Measurements from ENCODE around the gene ZNF680. TPM values are rescaled to one million over a fixed set of nuclear protein-coding genes. Genes with fewer than 3 reads are reported as not detected.
"Not testable (repeated sequence)": the region's sequence is repeated elsewhere in the genome, so short reads cannot be mapped to it uniquely, and the experiment has no call there.

The ZNF680 gene
- total RNA-seq, 1 donor from 2014 or later: not detected

DNA sequence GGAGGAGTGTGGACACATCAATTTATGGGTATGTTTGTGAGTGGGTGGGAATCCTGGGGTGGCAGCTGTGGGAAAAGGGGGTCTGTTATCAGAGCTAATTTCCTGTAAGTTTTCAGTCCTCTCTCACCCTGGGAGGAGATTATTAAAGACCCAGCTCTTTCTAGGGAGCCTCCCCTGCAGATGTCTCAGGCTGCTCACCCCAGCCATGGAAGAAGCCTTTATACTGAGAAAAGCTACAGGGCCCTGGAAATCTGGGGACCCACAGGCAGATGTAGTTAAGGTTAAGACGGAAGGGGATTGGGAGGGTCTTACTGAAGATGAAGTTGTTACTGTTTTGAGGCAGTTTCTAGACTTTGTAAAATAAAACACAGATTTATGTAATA, 4.6 kb downstream of the ZNF680 start:
- Histone ChIP-seq H3F3A (ENCODE audit: low read depth) (no peaks in the 10 kb centered on the region), H3K4me1 (no peaks in the 10 kb centered on the region), H3K27ac (no peak overlapping the region), H3K4me3 (no peak overlapping the region), H3K9ac (no peak overlapping the region), H2AFZ (replicated peaks) (no peak overlapping the region), H3K4me2 (no peak overlapping the region), H3K27me3 (no peaks in the 10 kb centered on the region), H3K36me3 (no peaks in the 10 kb centered on the region), H3K79me2 (ENCODE audit: low read depth) (no peaks in the 10 kb centered on the region), H4K20me1 (ENCODE audit: low read depth) (no peaks in the 10 kb centered on the region), H3K9me3 (ENCODE audit: low read depth) (peaks cover 26% of the 10 kb centered on the region)
- Mint-ChIP-seq H3K27ac (no peak overlapping the region), H3K36me3 (peaks cover 45% of the 10 kb centered on the region), H3K27me3 (ENCODE audit: insufficient read depth, low read depth) (peaks cover 9% of the 10 kb centered on the region), H3K9me3 (peaks cover 62% of the 10 kb centered on the region), H3K4me3 (no peak overlapping the region), H3K4me1 (no peaks in the 10 kb centered on the region)
- no peak for DNase-seq (ENCODE audit: low spot score)
- TF ChIP-seq, protein P1, sequence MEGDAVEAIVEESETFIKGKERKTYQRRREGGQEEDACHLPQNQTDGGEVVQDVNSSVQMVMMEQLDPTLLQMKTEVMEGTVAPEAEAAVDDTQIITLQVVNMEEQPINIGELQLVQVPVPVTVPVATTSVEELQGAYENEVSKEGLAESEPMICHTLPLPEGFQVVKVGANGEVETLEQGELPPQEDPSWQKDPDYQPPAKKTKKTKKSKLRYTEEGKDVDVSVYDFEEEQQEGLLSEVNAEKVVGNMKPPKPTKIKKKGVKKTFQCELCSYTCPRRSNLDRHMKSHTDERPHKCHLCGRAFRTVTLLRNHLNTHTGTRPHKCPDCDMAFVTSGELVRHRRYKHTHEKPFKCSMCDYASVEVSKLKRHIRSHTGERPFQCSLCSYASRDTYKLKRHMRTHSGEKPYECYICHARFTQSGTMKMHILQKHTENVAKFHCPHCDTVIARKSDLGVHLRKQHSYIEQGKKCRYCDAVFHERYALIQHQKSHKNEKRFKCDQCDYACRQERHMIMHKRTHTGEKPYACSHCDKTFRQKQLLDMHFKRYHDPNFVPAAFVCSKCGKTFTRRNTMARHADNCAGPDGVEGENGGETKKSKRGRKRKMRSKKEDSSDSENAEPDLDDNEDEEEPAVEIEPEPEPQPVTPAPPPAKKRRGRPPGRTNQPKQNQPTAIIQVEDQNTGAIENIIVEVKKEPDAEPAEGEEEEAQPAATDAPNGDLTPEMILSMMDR (IDR thresholded peaks at IDR 0.05): no peak
- TF ChIP-seq EZH2 (IDR thresholded peaks at IDR 0.05) (no peak), EZH2phosphoT487 (IDR thresholded peaks at IDR 0.05) (no peak)

DNA sequence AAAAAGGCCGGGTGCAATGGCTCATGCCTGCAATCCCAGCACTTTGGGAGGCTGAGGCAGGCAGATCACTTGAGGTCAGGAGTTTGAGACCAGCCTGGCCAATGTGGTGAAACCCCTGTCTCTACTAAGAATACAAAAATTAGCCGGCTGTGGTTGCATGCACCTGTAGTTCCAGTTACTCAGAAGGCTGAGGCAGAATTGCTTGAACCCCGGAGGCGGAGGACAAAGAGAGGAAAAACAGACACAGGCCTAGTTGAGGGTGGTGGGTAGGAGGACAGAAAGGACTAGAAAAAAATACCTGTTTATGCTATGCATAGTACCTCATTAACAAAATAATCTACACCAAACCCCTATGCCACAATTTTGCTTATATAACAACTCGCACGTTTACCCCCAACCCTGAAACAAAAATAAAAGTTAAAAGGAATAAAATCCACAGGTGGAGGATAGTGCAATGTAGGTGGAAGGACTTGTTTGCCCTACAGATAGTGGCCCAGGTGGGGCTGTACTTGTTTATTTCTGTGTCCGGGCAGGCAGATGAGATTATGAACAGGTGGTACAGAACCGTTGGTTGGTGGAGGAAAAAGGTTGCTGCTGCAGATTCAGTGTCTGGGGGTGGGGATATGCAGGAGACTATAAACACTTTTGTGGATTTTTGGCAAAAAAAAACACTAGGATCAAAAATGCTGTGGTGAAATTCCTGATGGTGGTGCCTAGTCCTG, 5.1 kb downstream of the ZNF680 start:
- H3K27ac Mint-ChIP-seq: no peak overlapping the region
- H3K4me1 ChIP-seq: no peaks in the 10 kb centered on the region
- H3K9me3 ChIP-seq (ENCODE audit: low read depth): peaks cover 26% of the 10 kb centered on the region
- no peaks in the 10 kb centered on the region for H3K79me2 ChIP-seq (ENCODE audit: low read depth)
- H4K20me1 ChIP-seq (ENCODE audit: low read depth): no peaks in the 10 kb centered on the region
- no peak overlapping the region for H3K4me3 Mint-ChIP-seq
- H3K36me3 ChIP-seq: no peaks in the 10 kb centered on the region
- H3K27ac ChIP-seq: no peak overlapping the region
- DNase-seq (ENCODE audit: low spot score): no peak
- TF ChIP-seq, protein P1 (IDR thresholded peaks at IDR 0.05): no peak
- TF ChIP-seq EZH2 (IDR thresholded peaks at IDR 0.05) (no peak), EZH2phosphoT487 (IDR thresholded peaks at IDR 0.05) (no peak)
- no peak overlapping the region for H2AFZ ChIP-seq (replicated peaks)
- H3K27me3 ChIP-seq: no peaks in the 10 kb centered on the region
- H3K4me3 ChIP-seq: no peak overlapping the region
- H3K9me3 Mint-ChIP-seq: peaks cover 65% of the 10 kb centered on the region
- H3K27me3 Mint-ChIP-seq (ENCODE audit: insufficient read depth, low read depth): peaks cover 9% of the 10 kb centered on the region
- no peaks in the 10 kb centered on the region for H3K4me1 Mint-ChIP-seq
- no peak overlapping the region for H3K9ac ChIP-seq
- no peak overlapping the region for H3K4me2 ChIP-seq
- no peaks in the 10 kb centered on the region for H3F3A ChIP-seq (ENCODE audit: low read depth)
- H3K36me3 Mint-ChIP-seq: peaks cover 48% of the 10 kb centered on the region

DNA sequence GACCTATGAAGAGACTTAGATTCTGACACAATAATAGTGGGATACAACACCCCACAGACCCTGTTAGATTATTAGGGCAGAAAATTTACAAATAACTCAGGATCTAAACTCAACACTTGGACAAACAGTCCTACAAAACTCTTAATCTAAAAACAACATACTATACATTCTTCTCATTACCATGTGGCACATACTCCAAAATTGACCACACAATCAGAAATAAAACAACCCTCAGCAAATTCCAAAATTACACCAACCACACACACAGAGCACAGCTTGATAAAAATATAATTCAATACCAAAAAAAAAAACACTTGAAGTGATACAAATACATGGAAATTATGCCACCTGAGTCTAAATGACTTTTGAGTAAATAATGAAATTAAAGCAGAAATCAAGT, 7.8 kb downstream of the ZNF680 start:
- peaks cover 70% of the 10 kb centered on the region for H3K9me3 Mint-ChIP-seq
- no peaks in the 10 kb centered on the region for H3K4me1 Mint-ChIP-seq
- no peak overlapping the region for H3K4me3 Mint-ChIP-seq

DNA sequence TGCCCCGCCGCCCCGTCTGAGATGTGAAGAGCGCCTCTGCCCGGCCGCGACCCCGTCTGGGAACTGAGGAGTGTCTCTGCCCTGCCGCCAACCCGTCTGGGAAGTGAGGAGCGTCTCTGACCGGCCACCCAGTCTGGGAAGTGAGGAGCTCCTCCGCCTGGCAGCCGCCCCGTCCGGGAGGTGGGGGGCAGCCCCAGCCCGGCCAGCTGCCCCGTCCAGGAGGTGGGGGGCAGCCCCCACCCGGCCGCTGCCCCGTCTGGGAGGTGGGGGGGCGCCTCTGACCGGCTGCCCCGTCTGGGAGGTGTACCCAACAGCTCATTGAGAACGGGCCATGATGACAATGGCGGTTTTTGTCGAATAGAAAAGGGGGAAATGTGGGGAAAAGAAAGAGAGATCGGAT, 8.7 kb downstream of the ZNF680 start:
- not testable (repeated sequence) for H3K27ac Mint-ChIP-seq
- peaks cover 76% of the 10 kb centered on the region for H3K9me3 Mint-ChIP-seq

More for the DNA sequence above, 7.8 kb downstream of the ZNF680 start:
- no peak overlapping the region for H3K27ac Mint-ChIP-seq
- no peak overlapping the region for H2AFZ ChIP-seq (replicated peaks)
- H3K27ac ChIP-seq: no peak overlapping the region
- no peaks in the 10 kb centered on the region for H3F3A ChIP-seq (ENCODE audit: low read depth)
- no peak overlapping the region for H3K4me3 ChIP-seq
- no peaks in the 10 kb centered on the region for H4K20me1 ChIP-seq (ENCODE audit: low read depth)
- H3K4me1 ChIP-seq: no peaks in the 10 kb centered on the region
- peaks cover 25% of the 10 kb centered on the region for H3K9me3 ChIP-seq (ENCODE audit: low read depth)
- peaks cover 9% of the 10 kb centered on the region for H3K27me3 Mint-ChIP-seq (ENCODE audit: insufficient read depth, low read depth)
- H3K9ac ChIP-seq: no peak overlapping the region
- DNase-seq (ENCODE audit: low spot score): no peak
- H3K79me2 ChIP-seq (ENCODE audit: low read depth): no peaks in the 10 kb centered on the region
- H3K36me3 ChIP-seq: no peaks in the 10 kb centered on the region
- no peak overlapping the region for H3K4me2 ChIP-seq
- TF ChIP-seq, protein P1 (IDR thresholded peaks at IDR 0.05): no peak
- TF ChIP-seq EZH2 (IDR thresholded peaks at IDR 0.05) (no peak), EZH2phosphoT487 (IDR thresholded peaks at IDR 0.05) (no peak)
- no peaks in the 10 kb centered on the region for H3K27me3 ChIP-seq
- peaks cover 50% of the 10 kb centered on the region for H3K36me3 Mint-ChIP-seq

More for the DNA sequence above, 8.7 kb downstream of the ZNF680 start:
- H3F3A ChIP-seq (ENCODE audit: low read depth); DNase-seq (ENCODE audit: low spot score); H3K4me2 ChIP-seq; H3K27ac ChIP-seq; H3K36me3 ChIP-seq; H3K4me3 Mint-ChIP-seq; H3K4me1 ChIP-seq; H3K9ac ChIP-seq; H3K27me3 ChIP-seq; H2AFZ ChIP-seq (replicated peaks); H3K27me3 Mint-ChIP-seq (ENCODE audit: insufficient read depth, low read depth); H4K20me1 ChIP-seq (ENCODE audit: low read depth); H3K79me2 ChIP-seq (ENCODE audit: low read depth); H3K4me1 Mint-ChIP-seq; H3K4me3 ChIP-seq: not testable (repeated sequence)
- H3K9me3 ChIP-seq (ENCODE audit: low read depth): peaks cover 25% of the 10 kb centered on the region
- peaks cover 55% of the 10 kb centered on the region for H3K36me3 Mint-ChIP-seq

All from neural progenitor cell (in vitro differentiated cells).